GM19035 (cell line): ENCODE results near the gene PGBD2.
"Not testable (repeated sequence)": the region's sequence is repeated elsewhere in the genome, so short reads cannot be mapped to it uniquely, and the experiment has no call there.

Source experiments
- ATAC-seq: cut with Tn5 transposase; IDR thresholded peaks from one replicate; pipeline ENCODE4 v1.9.1; 2021; ENCODE audit not compliant: unreplicated experiment

The PGBD2 gene

DNA sequence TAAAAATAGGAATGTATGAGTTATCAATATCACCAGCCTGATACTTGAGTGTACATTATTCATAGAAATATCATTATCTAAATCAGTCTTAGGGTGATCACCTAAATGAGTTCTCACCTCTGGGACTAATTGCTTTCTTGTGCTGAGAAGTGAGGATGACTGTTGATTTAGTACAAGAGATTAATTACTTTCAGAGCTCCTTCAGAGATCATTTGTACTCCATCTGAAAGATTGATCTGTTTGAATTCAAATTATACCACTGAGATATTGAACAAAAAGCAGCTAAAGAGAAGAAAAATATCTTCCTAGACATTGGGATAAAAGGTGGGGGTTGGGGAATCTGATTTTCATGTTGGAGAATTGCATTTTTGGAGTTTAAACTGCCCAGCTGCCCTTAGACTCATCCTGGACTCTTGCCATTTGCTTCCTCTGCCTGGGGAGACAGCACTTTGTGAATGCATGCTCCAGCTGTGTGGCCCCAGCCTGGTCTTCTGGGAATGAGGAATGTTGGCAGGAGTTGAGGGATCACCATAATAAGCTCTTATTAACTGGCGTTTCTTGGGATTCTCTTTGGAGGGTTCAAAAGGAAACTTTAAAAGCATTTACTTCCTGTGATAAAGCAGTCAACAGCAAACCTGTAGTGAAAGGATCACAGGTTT is 19.7 kb upstream of the PGBD2 start:
- no peak for ATAC-seq

DNA sequence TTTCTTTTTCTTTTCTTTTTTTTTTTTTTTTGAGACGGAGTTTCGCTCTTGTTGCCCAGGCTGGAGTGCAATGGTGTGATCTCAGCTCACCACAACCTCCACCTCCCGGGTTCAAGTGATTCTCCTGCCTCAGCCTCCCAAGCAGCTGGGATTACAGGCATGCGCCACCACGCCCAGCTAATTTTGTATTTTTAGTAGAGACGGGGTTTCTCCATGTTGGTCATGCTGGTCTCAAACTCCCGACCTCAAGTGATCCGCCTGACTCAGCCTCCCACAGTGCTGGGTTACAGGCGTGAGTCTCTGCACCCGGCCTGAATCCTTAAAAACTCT is 16.2 kb upstream of the PGBD2 start:
- ATAC-seq = not testable (repeated sequence)

DNA sequence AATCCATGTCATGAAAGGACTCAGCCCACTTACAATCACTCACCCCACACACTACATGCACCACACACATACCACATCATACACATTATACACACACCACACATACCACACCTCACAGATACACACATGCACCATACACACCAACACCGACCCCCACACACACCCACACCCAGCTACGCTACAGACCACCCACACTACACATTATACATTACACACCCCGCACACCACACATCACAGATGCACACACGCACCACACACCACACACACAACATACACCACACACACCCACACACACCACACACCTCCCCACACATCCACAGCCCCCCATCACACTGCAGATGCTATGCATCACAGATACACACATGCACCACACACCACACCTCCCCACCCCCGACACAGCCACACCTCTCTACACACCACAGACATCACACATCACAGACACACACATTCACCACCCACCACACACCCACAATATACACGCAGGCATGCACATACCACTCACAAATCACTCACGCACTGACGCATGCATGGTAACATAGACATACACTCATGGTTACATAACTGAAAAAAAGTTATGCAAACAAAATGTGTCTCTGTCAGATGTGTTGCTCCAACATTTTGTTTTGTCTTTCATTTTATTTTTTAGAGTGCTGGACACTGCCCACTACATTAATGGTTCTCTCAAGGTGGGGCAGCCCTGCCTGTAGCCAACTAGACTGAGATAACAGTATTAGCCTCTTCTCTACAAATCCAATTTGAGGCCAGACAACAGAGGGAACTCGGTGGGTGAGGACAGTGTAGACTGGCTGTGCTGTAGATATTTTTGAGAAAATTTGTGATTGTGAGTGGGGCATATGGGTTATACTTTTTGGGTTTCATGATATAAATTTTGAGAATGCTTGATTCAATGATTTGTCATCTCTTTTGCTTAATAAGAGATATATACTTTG is 15.2 kb upstream of the PGBD2 start:
- no peak for ATAC-seq

DNA sequence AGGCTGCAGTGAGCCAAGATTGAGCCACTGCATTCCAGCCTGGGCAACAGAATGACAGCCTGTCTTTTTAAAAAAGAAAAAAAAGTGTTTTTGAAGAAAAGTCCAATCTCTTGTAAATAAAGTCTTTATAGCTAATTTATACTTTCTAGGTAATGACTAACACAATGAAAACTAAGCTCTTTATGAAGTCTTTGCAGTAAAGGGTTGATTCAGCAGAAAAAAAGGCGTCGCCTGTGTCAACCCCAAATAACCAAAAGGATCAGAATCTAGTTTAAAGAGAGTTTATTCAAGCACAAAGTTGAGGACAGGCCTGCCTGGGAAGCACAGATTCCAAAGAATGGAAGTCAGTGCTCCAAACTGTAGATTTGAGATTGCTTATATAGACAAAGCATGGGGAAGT is 14.3 kb upstream of the PGBD2 start:
- ATAC-seq = no peak

DNA sequence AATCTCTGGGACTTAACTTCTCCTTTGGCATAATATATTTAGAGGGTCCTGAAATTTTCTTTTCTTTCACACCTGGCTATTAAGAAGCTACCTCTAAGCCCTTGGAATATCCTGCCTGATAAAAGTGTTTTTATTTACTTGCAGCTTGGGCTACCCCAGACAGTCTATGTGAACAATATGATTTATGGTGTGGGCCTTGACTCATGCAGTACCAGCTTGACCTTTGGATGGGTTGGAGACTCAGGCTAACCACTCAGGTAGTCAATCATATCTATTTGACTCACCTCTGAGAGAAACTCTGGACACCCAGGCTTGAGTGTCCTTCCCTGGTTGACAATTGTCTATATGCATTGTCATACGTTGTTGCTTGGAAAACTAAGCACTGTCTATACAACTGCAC is 13.4 kb upstream of the PGBD2 start:
- ATAC-seq = no peak

DNA sequence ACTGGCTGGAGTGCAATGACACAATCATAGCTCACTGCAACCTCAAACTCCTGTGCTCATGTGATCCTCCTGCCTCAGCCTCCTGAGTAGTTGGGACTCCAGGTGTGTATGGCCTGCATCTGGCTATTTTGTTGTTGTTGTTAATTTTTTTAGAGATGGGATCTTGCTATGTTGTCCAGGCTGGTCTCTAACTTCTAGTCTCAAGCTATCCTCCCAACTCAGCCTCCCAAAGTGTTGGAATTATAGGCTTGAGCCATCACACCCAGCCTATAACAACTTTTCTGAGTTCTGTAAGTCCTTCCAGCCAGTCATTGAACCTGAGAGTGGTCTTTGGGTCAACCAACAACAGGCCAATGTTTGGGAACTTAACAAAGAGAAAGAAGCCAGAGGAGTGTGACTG is 11.2 kb upstream of the PGBD2 start:
- ATAC-seq = no peak

DNA sequence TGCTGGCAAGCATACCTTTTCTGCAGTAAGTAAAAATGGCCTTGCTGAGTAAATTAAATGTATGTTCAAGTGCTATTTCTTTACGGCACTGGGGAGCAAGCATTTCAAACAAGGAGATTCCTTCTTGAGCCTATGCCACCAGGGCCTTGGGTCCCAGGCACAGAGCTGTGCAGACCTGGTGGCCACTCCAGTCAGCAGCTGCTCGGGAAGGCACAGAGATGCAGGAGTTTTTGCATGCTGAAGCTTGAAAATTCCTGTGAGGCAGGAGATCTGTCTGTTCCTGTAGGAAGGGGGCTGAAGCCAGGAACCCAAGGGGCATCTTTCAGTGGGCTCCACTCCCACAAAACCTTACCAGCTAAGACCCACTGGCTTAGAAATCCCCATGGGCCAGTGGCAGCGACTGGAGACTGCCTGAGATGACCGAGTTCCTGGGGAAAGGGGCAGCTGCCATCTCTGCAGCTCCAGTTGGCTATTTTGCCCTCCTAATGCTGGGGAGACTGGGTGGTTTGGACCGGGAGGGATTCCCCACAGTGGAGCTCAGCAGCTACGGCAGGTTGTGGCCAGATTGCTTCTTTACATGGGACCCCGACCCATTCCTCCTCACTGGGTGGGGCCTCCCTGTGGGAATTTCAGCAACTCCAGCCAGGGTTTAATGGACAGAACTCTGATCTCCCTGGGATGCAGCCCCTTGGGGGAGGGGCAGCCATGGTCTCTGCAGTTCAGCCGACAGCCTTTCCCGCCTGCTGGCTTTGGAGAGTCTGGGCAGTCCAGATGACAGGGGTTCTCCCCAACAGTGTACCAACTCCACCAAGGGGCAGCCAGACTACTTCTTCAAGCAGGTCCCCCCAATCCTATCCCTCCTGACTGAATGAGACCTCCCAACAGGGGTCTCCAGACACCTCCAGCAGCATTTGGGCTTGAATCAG is 8.4 kb upstream of the PGBD2 start:
- no peak for ATAC-seq

DNA sequence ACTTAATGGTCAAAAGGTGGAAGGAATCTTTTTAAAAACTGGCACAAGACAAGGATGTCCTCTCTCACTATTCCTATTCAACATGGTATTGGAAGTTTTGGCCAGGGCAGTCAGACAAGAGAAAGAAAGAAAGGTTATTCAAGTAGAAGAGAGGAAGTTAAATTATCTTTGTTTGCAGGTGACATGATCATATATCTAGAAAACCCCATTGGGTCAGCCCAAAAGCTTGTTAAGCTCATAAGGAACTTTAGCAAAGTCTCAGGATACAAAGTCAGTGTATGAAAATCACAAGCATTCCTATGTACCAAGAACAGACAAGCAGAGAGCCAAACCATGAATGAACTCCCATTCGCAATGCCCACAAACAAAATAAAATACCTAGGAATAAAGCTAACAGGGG is 5.4 kb upstream of the PGBD2 start:
- no peak for ATAC-seq

DNA sequence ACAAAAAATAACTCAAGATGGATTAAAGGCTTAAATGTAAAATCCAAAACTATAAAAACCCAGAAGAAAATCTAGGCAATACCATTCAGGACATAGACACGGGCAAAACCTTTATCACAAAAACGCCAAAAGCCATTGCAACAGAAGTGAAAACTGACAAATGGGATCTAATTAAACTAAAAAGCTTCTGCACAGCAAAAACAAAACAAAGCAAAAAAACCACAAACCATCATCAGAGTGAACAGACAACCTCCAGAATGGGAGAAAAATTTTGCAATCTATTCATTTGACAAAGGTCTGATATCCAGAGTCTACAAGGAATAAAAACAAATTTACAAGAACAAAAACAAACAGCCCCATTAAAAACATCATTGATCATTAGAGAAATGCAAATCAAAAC is 4.5 kb upstream of the PGBD2 start:
- ATAC-seq = no peak

DNA sequence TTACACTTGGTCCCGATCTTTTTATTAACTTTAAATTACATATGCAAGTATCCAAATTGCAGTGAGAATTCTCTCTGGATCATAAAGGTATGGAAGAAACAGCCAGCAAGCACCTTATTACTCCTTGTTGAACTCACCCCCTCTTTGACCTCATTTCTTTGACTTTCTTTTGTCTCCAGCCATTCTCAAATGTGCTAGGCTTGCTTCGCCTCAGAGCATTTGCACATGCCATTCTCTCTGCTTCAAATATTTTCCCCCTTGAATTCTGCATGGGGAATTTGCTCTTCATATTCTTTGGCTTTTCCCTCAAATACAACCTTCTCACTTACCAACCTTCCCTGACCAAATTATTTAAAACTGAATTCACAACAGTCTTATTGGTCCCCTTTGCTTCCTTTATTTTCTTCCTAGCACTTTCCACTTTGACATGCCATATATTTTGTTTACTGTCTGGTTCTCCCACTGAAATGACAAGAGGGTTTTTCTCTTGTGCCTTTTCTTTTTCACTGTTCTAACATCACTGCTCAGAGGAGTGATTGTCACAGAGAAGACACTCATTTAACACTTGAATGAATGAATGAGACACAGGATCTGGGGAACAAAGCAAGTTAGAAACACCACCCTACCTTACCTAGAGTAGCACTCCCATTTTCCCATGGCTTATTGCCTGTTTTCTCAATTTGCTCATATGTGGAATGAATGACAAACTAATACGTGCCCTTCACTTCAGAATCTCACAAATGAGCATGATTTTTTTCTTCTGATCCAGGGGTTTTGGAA is 1.4 kb upstream of the PGBD2 start:
- no peak for ATAC-seq

DNA sequence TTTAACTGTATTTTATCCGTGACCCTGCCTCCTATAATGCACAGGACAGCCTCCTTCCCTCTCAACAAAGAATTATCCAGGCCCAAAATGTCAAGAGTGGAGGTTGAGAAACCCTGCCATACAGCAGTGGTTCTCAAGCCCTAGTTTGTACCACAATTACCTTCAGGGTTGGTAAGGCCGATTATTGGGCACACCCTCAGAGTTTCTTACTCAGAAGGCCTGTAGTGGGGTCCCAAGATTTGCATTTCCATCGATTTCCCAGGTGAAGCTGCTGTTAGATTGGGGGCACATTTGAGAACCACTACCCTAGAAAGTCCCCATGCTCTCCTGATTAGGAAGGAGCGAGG is 400 bp upstream of the PGBD2 start:
- ATAC-seq = no peak

DNA sequence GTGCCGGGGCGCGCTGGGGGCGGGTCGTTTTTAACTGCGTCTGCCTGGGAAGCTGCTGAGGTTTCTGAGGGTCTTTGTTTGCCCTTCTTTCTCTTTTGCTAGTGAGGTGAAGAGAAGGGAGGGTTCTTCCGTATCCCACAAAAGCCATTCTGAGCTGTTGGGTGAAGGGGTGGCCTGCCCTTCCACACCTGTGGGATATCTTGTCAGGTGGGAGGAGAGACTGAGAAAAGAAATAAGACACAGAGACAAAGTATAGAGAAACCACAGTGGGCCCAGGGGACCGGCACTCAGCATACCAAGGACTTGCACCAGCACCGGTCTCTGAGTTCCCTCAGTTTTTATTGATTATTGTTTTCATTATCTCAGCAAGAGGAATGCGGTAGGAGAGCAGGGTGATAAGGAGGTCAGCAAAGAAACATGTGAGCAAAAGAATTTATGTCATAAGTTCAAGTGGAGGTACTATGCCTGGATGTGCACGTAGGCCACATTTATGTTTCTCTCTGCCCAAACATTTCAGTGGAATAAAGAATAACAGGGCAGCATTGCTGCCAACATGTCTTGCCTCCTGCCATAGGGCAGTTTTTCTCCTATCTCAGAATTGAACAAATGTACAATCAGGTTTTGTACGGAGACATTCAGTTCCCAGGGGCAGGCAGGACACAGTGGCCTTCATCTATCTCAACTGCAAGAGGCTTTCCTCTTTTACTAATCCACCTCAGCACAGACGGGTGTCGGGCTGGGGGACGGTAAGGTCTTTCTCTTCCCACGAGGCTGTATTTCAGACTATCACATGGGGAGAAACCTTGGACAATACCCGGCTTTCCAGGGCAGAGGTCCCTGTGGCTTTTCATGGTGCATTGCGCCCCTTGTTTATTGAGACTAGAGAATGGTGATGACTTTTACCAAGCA is 972 bp downstream of the PGBD2 start:
- ATAC-seq = peak; percentile 21

DNA sequence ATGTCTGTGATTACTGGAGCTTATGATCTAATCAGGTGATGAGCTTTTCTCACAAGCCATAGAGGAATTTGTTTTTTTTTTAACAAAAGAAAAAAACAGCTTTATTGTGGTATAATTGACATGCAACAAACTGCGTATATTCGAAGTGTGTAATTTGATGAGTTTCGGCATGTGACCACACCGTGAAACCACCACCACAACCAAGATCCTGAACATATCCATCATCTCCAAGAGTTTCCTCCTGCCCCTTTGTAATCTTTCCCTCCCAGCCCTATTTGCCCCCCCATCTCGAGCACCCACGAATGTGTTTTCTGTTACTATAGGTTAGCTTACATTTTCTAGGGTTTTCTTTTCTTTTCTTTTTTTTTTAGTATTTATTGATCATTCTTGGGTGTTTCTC is 4.7 kb downstream of the PGBD2 start:
- ATAC-seq = no peak

DNA sequence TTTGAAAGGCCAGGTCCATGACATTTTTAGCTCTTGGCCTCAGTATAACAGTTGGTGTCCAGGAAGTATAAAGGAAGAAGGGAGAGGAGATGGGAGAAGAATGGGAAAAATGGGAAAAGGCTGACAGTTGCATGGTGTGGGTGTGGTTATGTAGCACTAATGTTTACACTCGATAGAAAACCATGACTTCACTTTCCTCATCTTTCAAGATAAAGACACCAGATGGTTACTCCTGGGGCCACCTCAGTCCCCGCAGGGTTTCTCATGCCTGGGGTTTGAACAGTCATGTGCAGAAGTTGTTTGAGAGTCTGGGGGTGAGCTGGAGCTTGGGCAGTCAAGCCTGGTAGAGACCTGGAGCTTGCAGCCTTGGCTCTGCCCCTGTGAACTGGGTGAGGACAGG is 7.9 kb downstream of the PGBD2 start:
- no peak for ATAC-seq

DNA sequence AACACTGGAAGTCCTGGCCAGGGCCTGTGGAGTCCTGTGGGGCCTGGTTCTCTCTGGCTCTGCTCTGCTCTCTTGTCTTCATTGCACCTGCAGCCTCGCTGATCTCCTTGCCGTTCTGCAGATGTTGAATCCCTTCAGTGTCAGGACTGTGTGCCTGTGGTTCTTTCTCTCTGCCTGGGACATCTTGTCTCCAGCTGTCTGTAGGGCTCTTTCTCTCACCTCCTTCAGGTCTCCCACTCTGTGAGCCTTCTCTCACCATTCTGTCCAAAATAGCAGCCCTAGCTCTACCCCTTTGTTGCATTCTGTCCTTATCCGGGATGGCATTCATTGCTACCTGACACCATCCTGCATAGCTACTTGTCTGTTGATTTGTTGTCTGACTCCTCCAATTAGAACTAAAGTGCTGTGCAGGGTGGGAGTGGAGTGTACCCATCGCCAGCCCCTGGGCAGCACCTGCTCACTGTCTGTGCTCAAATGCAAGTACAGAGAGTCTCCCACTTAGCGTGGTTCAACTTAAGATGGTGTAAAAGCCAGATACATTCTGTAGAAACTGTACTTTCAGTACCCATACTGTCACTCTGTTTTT is 8.9 kb downstream of the PGBD2 start:
- ATAC-seq = no peak

DNA sequence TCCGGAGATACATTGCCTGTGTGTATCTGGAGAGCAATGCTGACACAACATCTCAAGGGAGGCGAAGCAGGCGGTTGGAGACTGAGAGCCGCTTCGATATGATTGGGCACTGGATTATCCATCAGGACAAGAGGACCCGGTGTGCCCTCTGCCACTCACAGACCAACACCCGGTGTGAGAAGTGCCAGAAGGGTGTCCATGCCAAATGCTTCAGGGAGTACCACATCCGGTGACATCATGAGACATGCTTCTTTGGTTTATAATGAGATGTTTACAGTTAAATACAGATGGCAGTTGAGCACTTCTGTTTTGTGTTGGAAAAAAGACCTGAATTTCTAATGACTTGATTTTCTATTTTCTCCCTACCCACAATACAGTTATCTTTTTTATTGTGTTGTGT is 12.1 kb downstream of the PGBD2 start:
- no peak for ATAC-seq

DNA sequence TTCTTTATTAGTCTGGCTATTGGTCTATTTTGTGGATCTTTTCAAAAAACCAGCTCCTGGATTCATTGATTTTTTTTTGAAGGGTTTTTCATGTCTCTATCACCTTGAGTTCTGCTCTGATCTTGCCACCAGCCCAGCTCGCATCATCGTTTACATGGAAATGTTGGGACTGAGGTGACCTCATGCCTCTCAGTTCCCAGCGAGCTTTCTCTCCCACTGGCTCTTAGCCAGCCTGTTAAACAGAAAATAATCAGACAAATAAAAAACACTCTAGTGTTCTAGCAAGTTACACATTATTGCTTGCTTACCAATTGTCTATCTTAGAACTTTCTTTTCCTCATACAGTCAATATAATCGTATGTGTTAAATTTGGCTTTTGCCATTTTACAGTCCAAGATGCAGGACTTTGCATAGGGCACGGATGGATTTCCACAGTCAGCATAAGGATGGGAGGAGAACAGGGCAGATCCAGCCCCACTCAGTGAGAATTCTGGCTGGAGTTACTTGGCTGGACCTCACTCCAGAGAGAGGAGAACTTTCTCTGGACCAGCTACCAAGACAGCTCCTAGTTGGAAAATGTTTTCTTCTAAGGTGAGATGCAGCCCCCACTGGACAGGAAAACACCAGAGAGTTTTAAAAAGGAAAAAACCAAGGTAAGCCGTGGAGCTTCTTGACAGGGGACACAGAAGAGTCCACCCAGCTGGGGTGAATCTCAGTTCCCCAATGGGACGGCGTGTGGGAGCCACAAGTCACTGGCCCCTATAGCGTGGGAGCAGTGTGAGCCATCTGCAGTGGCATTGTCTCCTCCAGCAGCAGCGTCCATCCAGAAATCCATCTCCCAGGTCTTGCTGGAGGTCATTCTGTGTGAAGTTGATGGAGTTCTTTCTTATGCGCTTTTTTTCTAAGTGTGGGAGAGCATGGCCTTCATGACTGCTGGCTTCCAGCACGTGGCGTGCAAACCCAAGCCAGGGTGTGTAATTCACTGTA is 17.6 kb downstream of the PGBD2 start:
- no peak for ATAC-seq
